Esophagus muscularis mucosa (tissue), 3 donors: ENCODE results near the gene NKAIN2.

ENCODE experiments used
- POLR2A ChIP-seq: fragments of 450-650 bp; IDR thresholded peaks from one replicate; pipeline ENCODE4 v1.6.1; 2017; ENCODE audit warnings: antibody characterized with exemption, moderate library complexity, mild to moderate bottlenecking, low read depth
- TF ChIP-seq, protein P1 (sequence below), 3 experiments: fragments of 200-600 bp in 2 of 3; fragments of 450-650 bp in 1 of 3; sonication (generic) in 2 of 3; IDR thresholded peaks; one replicate each; pipeline ENCODE4 v1.5.1; 2017 to 2019; ENCODE audit warnings: antibody characterized with exemption in 3 of 3, mild to moderate bottlenecking in 2 of 3, moderate library complexity in 1 of 3

DNA sequence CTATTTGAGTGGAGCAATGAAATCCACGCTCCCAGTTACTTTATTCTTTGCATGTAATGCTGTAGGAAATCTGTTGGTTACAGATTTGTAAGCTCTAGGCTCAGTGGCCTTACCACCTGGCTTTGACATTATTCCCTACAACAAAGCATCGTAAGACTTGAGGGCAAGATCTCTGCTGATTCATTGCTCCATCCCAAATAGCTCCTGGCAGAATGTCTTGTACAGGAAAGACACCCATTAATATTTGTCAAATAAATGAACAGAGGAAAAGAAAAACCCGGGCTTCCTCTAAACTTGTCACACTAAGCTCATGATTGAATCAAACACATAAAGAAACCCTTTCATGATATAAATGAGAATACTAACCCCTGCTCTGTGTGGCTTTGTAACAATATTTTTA is 801.1 kb downstream of the NKAIN2 start:
- TF ChIP-seq, protein P1, sequence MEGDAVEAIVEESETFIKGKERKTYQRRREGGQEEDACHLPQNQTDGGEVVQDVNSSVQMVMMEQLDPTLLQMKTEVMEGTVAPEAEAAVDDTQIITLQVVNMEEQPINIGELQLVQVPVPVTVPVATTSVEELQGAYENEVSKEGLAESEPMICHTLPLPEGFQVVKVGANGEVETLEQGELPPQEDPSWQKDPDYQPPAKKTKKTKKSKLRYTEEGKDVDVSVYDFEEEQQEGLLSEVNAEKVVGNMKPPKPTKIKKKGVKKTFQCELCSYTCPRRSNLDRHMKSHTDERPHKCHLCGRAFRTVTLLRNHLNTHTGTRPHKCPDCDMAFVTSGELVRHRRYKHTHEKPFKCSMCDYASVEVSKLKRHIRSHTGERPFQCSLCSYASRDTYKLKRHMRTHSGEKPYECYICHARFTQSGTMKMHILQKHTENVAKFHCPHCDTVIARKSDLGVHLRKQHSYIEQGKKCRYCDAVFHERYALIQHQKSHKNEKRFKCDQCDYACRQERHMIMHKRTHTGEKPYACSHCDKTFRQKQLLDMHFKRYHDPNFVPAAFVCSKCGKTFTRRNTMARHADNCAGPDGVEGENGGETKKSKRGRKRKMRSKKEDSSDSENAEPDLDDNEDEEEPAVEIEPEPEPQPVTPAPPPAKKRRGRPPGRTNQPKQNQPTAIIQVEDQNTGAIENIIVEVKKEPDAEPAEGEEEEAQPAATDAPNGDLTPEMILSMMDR (IDR thresholded peaks at IDR 0.05) = no peak
- TF ChIP-seq POLR2A = no peak
